ENCODE results near the gene SRGAP3.

Gene SRGAP3

GRCh38 chr3:9276761-9277370 lies 27.4 kb upstream of the SRGAP3 start:
- no peak overlapping the region for H3K4me3 ChIP-seq (ENCODE audit: low read length)
- no peak for TF ChIP-seq ZNF274 (IDR thresholded peaks at IDR 0.05; ENCODE audit: low read depth, low read length)

DNA sequence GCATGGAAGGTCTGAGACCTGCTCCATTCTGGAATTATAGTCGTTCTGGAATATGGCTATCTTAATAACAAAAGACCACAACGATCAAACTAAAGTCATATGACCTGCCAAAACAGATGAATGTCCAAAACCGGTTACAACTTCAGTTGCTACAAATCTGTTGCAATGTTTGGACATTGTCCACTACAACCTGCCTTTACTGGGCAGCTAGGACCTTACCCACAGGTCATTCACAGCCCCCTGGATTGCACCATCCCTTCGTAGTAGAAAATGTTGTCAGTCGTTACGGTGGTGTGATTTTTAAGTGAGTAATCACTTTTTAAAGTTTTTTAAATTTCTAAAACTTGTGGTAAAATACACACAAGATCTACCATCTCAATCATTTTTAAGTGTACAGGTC lies 22.5 kb upstream of the SRGAP3 start:
- no peak overlapping the region for H3K4me3 ChIP-seq (ENCODE audit: low read length)
- TF ChIP-seq ZNF274 (IDR thresholded peaks at IDR 0.05; ENCODE audit: low read depth, low read length): no peak

- H3K4me3 ChIP-seq (ENCODE audit: low read length): no peak overlapping the region
- TF ChIP-seq ZNF274 (IDR thresholded peaks at IDR 0.05; ENCODE audit: low read depth, low read length): no peak
Measured at GRCh38 chr3:9270704-9271103, 21.3 kb upstream of the SRGAP3 start.

DNA sequence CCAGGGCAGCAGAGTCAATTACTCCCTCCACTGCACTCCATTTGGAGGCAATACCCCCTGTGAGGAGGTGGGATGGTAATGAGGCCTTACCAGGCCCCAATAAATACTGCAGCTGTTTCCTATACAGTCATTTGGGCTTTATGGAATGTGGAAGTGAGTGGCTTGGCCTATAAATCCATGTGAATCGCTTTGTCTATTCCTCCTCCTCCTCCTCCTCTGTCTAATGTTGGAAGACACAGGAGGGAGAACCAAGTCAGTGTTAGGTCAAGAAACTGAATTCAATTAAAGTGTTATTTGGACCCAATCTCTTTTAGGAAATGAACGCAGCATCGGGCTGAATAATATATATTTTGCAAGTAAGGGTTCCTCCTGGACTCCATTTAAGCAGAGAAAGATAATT lies 17.3 kb upstream of the SRGAP3 start:
- no peak for TF ChIP-seq ZNF274 (IDR thresholded peaks at IDR 0.05; ENCODE audit: low read depth, low read length)

GRCh38 chr3:9260305-9260704 lies 10.9 kb upstream of the SRGAP3 start:
- no peak for TF ChIP-seq ZNF274 (IDR thresholded peaks at IDR 0.05; ENCODE audit: low read depth, low read length)

More for the DNA sequence above, 17.3 kb upstream of the SRGAP3 start:
- no peak overlapping the region for H3K4me3 ChIP-seq (ENCODE audit: low read length)

GRCh38 chr3:9257092-9257491 lies 7.6 kb upstream of the SRGAP3 start:
- H3K4me3 ChIP-seq (ENCODE audit: low read length): no peak overlapping the region
- TF ChIP-seq ZNF274 (IDR thresholded peaks at IDR 0.05; ENCODE audit: low read depth, low read length): no peak

More at GRCh38 chr3:9260305-9260704, 10.9 kb upstream of the SRGAP3 start:
- H3K4me3 ChIP-seq (ENCODE audit: low read length): no peak overlapping the region

DNA sequence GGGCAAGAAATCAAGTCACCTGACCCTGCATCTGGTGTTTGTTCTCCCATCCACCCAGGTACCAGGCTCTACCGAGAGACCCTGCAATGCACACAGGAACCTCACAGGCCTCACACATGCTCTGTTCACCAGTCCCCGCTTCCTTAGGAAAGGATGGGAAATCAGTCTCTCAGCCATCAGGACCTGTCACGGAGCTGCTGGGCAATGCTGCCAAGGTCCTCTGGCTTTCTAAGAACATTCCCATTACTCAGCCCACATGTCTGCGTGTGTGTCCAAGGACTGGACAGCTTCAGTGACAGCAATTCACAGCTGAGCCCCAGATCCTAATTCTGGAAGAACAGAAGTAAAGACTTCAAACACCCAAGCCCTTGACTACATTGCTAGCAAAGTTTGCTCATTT lies 6.5 kb upstream of the SRGAP3 start:
- TF ChIP-seq ZNF274 (IDR thresholded peaks at IDR 0.05; ENCODE audit: low read depth, low read length): no peak
- H3K4me3 ChIP-seq (ENCODE audit: low read length): no peak overlapping the region

DNA sequence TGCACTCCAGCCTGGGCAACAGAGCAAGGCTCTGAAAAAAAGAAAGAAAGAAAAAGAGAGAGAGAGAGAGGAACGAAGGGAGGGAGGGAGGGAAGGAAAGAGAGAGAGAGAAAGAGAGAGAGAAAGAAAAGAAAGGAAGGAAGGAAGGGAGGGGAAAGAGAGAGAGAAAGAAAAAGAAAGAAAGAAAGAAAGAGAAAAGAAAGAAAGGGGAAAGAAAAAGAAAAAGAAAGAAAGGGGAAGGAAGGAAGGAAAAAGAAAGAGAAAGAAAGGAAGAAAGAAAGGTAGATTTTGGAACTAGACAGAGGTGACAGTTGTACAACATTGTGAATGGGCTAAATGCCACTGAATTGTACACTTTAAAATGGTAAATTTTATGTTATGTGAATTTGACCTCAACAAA lies 5.3 kb upstream of the SRGAP3 start:
- H3K4me3 ChIP-seq (ENCODE audit: low read length): no peak overlapping the region
- TF ChIP-seq ZNF274 (IDR thresholded peaks at IDR 0.05; ENCODE audit: low read depth, low read length): no peak

DNA sequence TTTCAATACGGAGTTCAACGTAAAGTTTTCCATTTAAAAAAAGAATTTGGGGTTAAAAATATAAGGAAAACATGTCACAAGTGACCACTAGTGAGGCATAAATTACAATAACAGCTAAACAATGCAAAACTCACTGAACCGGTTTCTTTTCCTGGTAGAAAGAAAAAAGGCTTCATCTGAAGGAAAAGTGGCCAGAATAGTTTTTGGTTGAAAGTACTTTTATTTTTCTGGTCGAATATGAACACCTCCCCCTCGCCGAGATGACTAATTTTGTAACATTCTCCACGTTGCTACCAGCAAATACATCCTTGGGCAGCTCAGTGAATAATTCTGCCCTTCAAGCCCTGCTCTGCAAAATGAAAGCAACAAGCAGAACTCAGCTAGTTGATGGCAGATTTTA lies 3.9 kb upstream of the SRGAP3 start:
- no peak overlapping the region for H3K4me3 ChIP-seq (ENCODE audit: low read length)

DNA sequence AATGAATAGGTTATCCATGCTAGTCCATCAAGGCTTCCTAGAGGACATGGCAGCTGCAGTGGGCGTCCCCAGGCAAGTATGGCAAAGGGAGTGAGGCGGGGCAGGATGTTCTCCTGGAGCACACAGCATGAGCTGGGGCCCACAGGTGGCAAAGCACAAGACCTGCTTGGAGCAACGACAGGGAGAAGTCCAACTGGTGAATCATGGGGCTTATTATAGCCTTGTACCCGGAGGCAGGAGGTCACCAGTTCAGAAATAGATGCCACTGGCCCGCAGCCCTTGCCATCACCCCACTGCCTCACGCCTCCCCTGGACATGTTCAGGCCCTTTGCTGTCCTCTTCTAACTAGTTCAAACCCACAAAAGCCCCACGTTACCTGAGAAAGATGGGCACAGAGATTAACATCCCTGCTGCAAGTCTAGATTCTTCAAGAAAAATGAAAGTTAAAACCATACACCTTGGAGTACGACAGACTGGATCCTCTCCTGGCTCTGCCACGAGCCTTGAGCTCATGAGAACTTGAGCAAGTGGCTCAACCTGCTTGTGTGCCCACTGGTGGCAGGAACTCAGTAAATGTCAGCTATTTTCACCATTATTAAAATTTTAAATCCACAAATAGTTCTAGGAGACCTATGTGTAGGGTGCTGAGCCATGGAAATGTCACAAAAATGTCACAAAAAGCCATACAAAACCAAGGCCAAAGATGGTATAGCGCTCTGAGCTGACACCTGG lies 1.8 kb upstream of the SRGAP3 start:
- TF ChIP-seq ZNF274 (IDR thresholded peaks at IDR 0.05; ENCODE audit: low read depth, low read length): no peak
- H3K4me3 ChIP-seq (ENCODE audit: low read length): no peak overlapping the region

More for the DNA sequence above, 3.9 kb upstream of the SRGAP3 start:
- no peak for TF ChIP-seq ZNF274 (IDR thresholded peaks at IDR 0.05; ENCODE audit: low read depth, low read length)

GRCh38 chr3:9250236-9250635 lies 790 bp upstream of the SRGAP3 start:
- TF ChIP-seq ZNF274 (IDR thresholded peaks at IDR 0.05; ENCODE audit: low read depth, low read length): no peak
- H3K4me3 ChIP-seq (ENCODE audit: low read length): no peak overlapping the region

- peak overlapping the region; percentile 65 for H3K4me3 ChIP-seq (ENCODE audit: low read length)
- TF ChIP-seq ZNF274 (IDR thresholded peaks at IDR 0.05; ENCODE audit: low read depth, low read length): no peak
Measured at GRCh38 chr3:9248522-9249271, 749 bp downstream of the SRGAP3 start.

DNA sequence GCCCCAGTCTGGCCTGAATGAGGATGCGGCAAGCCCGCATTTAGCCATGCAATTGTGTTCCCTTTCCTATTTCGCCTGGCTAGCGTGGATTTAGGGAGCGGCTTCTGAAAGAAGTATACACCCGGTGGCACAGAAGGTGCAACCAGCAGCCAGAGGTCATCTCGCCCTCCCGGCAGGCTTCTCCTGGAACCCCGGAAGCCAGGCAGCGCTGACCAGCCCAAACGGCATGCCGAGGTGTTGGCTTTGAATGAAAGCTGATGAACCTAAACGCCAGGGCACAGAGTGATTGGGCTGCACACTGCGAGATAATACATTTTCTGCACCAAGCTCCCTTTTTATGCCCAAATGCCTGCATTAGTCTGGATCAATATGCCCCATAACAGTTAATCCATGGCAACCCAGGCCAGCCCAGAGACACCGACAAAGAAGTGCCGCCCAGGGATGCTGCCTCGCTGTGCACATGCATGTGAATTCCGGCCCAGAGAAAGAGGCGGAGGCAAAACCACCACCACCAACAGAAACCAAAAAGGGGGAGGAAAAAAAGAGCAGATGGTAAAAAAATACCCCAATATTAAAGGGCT lies 1.4 kb downstream of the SRGAP3 start:
- no peak for TF ChIP-seq ZNF274 (IDR thresholded peaks at IDR 0.05; ENCODE audit: low read depth, low read length)

GRCh38 chr3:9247361-9247940 lies 2.0 kb downstream of the SRGAP3 start:
- TF ChIP-seq ZNF274 (IDR thresholded peaks at IDR 0.05; ENCODE audit: low read depth, low read length): no peak
- H3K4me3 ChIP-seq (ENCODE audit: low read length): no peak overlapping the region

More for the DNA sequence above, 1.4 kb downstream of the SRGAP3 start:
- H3K4me3 ChIP-seq (ENCODE audit: low read length): peak overlapping the region; percentile 65; the same call in 1 of the 2 replicates
